Spleen (tissue), 11 donors: ENCODE measurements around the gene HYDIN. TPM values are rescaled to one million over a fixed set of nuclear protein-coding genes. Genes with fewer than 3 reads are reported as not detected.

Experiments used
- DNase-seq: peaks from one replicate; pipeline ENCODE4 v3.0.0-alpha.2; 2020
- H3K27ac ChIP-seq, 8 donors: fragments of 200-600 bp; sonication (generic) in 7 of 8; 1 replicate in 4 of 8; 2 replicates in 4 of 8; pipeline versions ENCODE4 v1.5.0 to v1.8.0; 2016 to 2021; ENCODE audit warnings: inconsistent platforms in 4 of 8, mild to moderate bottlenecking in 4 of 8, moderate library complexity in 1 of 8
- H3K27me3 ChIP-seq, 7 donors: fragments of 200-600 bp; sonication (generic) in 6 of 7; replicated peaks in 1 of 7; 1 replicate in 4 of 7; 2 replicates in 3 of 7; pipeline versions ENCODE4 v1.5.0 to v1.8.0; 2016 to 2021; ENCODE audit warnings: inconsistent platforms in 3 of 7, mild to moderate bottlenecking in 1 of 7
- H3K36me3 ChIP-seq, 6 donors: fragments of 200-600 bp; sonication (generic) in 5 of 6; 1 replicate in 4 of 6; 2 replicates in 2 of 6; pipeline versions ENCODE4 v1.5.0 to v1.8.0; 2016 to 2021; ENCODE audit warnings: inconsistent platforms in 2 of 6
- H3K4me1 ChIP-seq, 6 donors: fragments of 200-600 bp; sonication (generic) in 5 of 6; 1 replicate in 3 of 6; 2 replicates in 3 of 6; pipeline versions ENCODE4 v1.5.0 to v1.8.0; 2016 to 2021; ENCODE audit warnings: inconsistent platforms in 3 of 6
- H3K4me3 ChIP-seq, 8 donors: fragments of 200-600 bp; sonication (generic) in 7 of 8; 1 replicate in 4 of 8; 2 replicates in 4 of 8; pipeline versions ENCODE4 v1.5.0 to v1.8.0; 2016 to 2021; ENCODE audit warnings: inconsistent platforms in 4 of 8, mild to moderate bottlenecking in 4 of 8, moderate library complexity in 2 of 8
- H3K9me3 ChIP-seq, 8 donors: fragments of 200-600 bp; sonication (generic) in 7 of 8; 1 replicate in 4 of 8; 2 replicates in 4 of 8; pipeline versions ENCODE4 v1.5.0 to v1.8.0; 2016 to 2021; ENCODE audit warnings: inconsistent platforms in 4 of 8
- POLR2A ChIP-seq, 3 donors: fragments of 450-650 bp; IDR thresholded peaks; one replicate each; pipeline ENCODE4 v1.5.1; 2017; ENCODE audit warnings: antibody characterized with exemption in 3 of 3, mild to moderate bottlenecking in 1 of 3
- POLR2AphosphoS5 ChIP-seq, 3 donors: sonication (generic); formaldehyde crosslinking; IDR thresholded peaks; one replicate each; pipeline ENCODE4 v1.5.1; 2017; ENCODE audit warnings: antibody characterized with exemption in 3 of 3
- WGBS, 5 donors: extraction: QIAGEN DNeasy Blood & Tissue Kit in 3 of 5; methylation state at CpG; one replicate each; pipeline versions ENCODE4 v1.1.5 to v1.1.7; 2013 to 2018; 5-methylcytosine and 5-hydroxymethylcytosine counted together
- intact Hi-C: fragments of 100-400 bp; cut with DNase I; formaldehyde crosslinking; loops from one replicate; pipeline ENCODE4 v1.15.0; 2023; ENCODE audit warnings: low total_unique reads
- polyA plus RNA-seq, 3 donors: library from polyadenylated mRNA; stranded (reverse); fragments of 200-250 nt; gene quantifications; one replicate each; pipeline ENCODE4 v1.2.1, GENCODE V29; 2013
- total RNA-seq, 7 donors: library from RNA; depleted of rRNA in 3 of 7; stranded (reverse); fragments of >200 nt in 3 of 7; fragmentation: NEBNext Ultra II Directional in 4 of 7; extraction: Animal tissue kit (Norgen Biotek cat#: 25700) in 4 of 7; gene quantifications; one replicate each; pipeline versions ENCODE4 v1.1.0 to v1.2.1, GENCODE V29; 2016 to 2021
- TF ChIP-seq, protein P1 (sequence below), 11 experiments: fragments of 200-600 bp in 7 of 11; fragments of 450-650 bp in 4 of 11; sonication (generic) in 4 of 11; IDR thresholded peaks in 8 of 11; conservative IDR thresholded peaks in 3 of 11; 1 replicate in 7 of 11; 2 replicates in 4 of 11; pipeline versions ENCODE4 v1.4.0 to v1.8.0; 2016 to 2021; ENCODE audit warnings: antibody characterized with exemption in 11 of 11, inconsistent platforms in 4 of 11, mild to moderate bottlenecking in 1 of 11
- donor health status: healthy with polysubstance abuse.
- donor health status: DM: no; HTN: no; CAD: no; lungs with moderate emphysema.
- donor health status: DM: no; HTN: no; CAD: no.
- donor health status: Bipolar disorder and iron deficiency.
- donor health status: healthy.
- donor health status: DM: no; HTN: no; CAD: no.
- donor health status: DM: yes; HTN: yes; CAD: no.

The HYDIN gene
- total and polyA plus RNA-seq, 10 donors, result 0.05 to 2.2 (median 0.42) TPM

- intact Hi-C loops, result loop anchor here (5.0 kb wide), 1 partner anchor 92 kb away; no protein-coding TSS in a partner anchor
- Histone ChIP-seq H3K27ac (no peak overlapping the region), H3K4me3 (no peak overlapping the region), H3K27me3 (no peaks in the 10 kb centered on the region), H3K36me3 (peaks cover 0 to 100% (median 51%) of the 10 kb centered on the region in 6 donors), H3K4me1 (peaks cover 0 to 19% (median 12%) of the 10 kb centered on the region in 6 donors), H3K9me3 (no peaks in the 10 kb centered on the region)
- peak; percentile 3 for DNase-seq
- WGBS, 5 donors, result 94 to 95% (median 95%) methylated on average over 13 of the region's 13 CpGs
- TF ChIP-seq POLR2AphosphoS5 (IDR thresholded peaks at IDR 0.05) (no peak), POLR2A (IDR thresholded peaks at IDR 0.05) (no peak)
- TF ChIP-seq, protein P1, sequence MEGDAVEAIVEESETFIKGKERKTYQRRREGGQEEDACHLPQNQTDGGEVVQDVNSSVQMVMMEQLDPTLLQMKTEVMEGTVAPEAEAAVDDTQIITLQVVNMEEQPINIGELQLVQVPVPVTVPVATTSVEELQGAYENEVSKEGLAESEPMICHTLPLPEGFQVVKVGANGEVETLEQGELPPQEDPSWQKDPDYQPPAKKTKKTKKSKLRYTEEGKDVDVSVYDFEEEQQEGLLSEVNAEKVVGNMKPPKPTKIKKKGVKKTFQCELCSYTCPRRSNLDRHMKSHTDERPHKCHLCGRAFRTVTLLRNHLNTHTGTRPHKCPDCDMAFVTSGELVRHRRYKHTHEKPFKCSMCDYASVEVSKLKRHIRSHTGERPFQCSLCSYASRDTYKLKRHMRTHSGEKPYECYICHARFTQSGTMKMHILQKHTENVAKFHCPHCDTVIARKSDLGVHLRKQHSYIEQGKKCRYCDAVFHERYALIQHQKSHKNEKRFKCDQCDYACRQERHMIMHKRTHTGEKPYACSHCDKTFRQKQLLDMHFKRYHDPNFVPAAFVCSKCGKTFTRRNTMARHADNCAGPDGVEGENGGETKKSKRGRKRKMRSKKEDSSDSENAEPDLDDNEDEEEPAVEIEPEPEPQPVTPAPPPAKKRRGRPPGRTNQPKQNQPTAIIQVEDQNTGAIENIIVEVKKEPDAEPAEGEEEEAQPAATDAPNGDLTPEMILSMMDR (IDR thresholded peaks at IDR 0.05 in 8 of 11, conservative IDR thresholded peaks at IDR 0.05 in 3 of 11), result no peak
Measured at GRCh38 chr16:70774261-70774660, 456.3 kb downstream of the HYDIN start.

DNA sequence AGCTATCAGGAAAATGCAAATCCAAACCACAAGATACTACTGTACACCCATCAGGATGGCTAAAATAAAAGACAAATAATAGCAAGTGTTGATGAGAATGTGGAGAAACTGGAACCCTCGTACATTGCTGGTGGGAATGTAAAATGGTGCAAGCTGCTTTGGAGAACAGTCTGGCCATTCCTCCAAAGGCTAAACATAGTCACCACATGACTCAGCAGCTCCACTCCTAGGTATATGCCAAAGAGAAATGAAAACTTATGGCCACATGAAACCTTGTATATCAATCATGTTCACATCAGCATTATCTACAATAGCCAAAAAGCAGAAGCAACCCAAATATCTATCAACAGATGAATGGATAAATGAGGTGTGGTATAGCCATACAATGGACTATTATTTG, 458.0 kb downstream of the HYDIN start:
- no peak overlapping the region for H3K4me3 ChIP-seq
- H3K27me3 ChIP-seq, result no peaks in the 10 kb centered on the region
- 89 to 96% (median 93%) methylated on average over 1 of the region's 1 CpG for WGBS, 5 donors
- no peak for TF ChIP-seq POLR2A (IDR thresholded peaks at IDR 0.05)
- TF ChIP-seq, protein P1 (IDR thresholded peaks at IDR 0.05 in 8 of 11, conservative IDR thresholded peaks at IDR 0.05 in 3 of 11), result no peak
- no peak for TF ChIP-seq POLR2AphosphoS5 (IDR thresholded peaks at IDR 0.05)
- H3K36me3 ChIP-seq, result peaks cover 0 to 100% (median 45%) of the 10 kb centered on the region in 6 donors
- intact Hi-C loops, result loop anchor here (5.0 kb wide), 1 partner anchor 90 kb away; no protein-coding TSS in a partner anchor
- no peak overlapping the region for H3K27ac ChIP-seq
- H3K4me1 ChIP-seq, result peaks cover 0 to 19% (median 12%) of the 10 kb centered on the region in 6 donors
- H3K9me3 ChIP-seq, result no peaks in the 10 kb centered on the region
- no peak for DNase-seq

- Histone ChIP-seq H3K4me1 (peaks cover 0 to 19% (median 12%) of the 10 kb centered on the region in 6 donors), H3K36me3 (peaks cover 0 to 100% (median 49%) of the 10 kb centered on the region in 6 donors), H3K27me3 (no peaks in the 10 kb centered on the region), H3K27ac (peak overlapping the region in 1 of 8 donors; percentile 8), H3K4me3 (no peak overlapping the region), H3K9me3 (no peaks in the 10 kb centered on the region)
- WGBS, 5 donors, result 44 to 51% (median 49%) methylated on average over 15 of the region's 15 CpGs
- DNase-seq, result no peak
- intact Hi-C loops, result loop anchor here (5.0 kb wide), 1 partner anchor 89 kb away; no protein-coding TSS in a partner anchor
- TF ChIP-seq POLR2AphosphoS5 (IDR thresholded peaks at IDR 0.05), result peak in 2 of 3 donors; percentile 28 to 54
- no peak for TF ChIP-seq POLR2A (IDR thresholded peaks at IDR 0.05)
- TF ChIP-seq, protein P1 (IDR thresholded peaks at IDR 0.05 in 8 of 11, conservative IDR thresholded peaks at IDR 0.05 in 3 of 11), result peak; percentile 68 to 90 (median 85)
Measured at GRCh38 chr16:70770626-70771552, 459.6 kb downstream of the HYDIN start.

- TF ChIP-seq, protein P1 (IDR thresholded peaks at IDR 0.05 in 8 of 11, conservative IDR thresholded peaks at IDR 0.05 in 3 of 11), result no peak
- TF ChIP-seq POLR2A (IDR thresholded peaks at IDR 0.05) (no peak), POLR2AphosphoS5 (IDR thresholded peaks at IDR 0.05) (no peak)
- Histone ChIP-seq H3K9me3 (no peaks in the 10 kb centered on the region), H3K27ac (peak overlapping the region in 2 of 8 donors; percentile 8 to 13), H3K27me3 (no peaks in the 10 kb centered on the region), H3K4me3 (no peak overlapping the region), H3K36me3 (peaks cover 0 to 100% (median 50%) of the 10 kb centered on the region in 6 donors), H3K4me1 (peaks cover 0 to 19% (median 12%) of the 10 kb centered on the region in 6 donors)
- intact Hi-C loops, result loop anchor here (5.0 kb wide), 1 partner anchor 88 kb away; no protein-coding TSS in a partner anchor
- 88 to 96% (median 91%) methylated on average over 9 of the region's 9 CpGs for WGBS, 5 donors
- DNase-seq, result no peak
Measured at GRCh38 chr16:70770291-70770625, 460.3 kb downstream of the HYDIN start.
